Naive B cell (primary cell): ENCODE results near the gene OR2K2. TPM values are rescaled to one million over a fixed set of nuclear protein-coding genes. Genes with fewer than 3 reads are reported as not detected.
"Not testable (repeated sequence)": the region's sequence is repeated elsewhere in the genome, so short reads cannot be mapped to it uniquely, and the experiment has no call there.

Experiments
- ATAC-seq, 2 donors: fragments of 150-1000 bp; cut with Tn5 transposase; 2 replicates each; pipeline ENCODE4 v1.10.0; 2021; ENCODE audit warnings: low read depth in 2 of 2, mild to moderate bottlenecking in 2 of 2, moderate library complexity in 2 of 2
- DNase-seq: peaks from one replicate; pipeline ENCODE4 v3.0.0; 2022
- H3K27ac Mint-ChIP-seq, 6 donors: one replicate each; pipeline ENCODE4 v1.8.0; 2020 to 2022; ENCODE audit warnings: mild to moderate bottlenecking in 6 of 6, mixed read lengths in 6 of 6, moderate library complexity in 5 of 6, inconsistent platforms in 2 of 6
- H3K27me3 Mint-ChIP-seq, 3 donors: one replicate each; pipeline ENCODE4 v1.8.0; 2021 to 2022; ENCODE audit warnings: mixed read lengths in 3 of 3, mild to moderate bottlenecking in 1 of 3
- H3K36me3 Mint-ChIP-seq, 2 donors: one replicate each; pipeline ENCODE4 v1.8.0; 2020 to 2022; ENCODE audit warnings: mixed read lengths in 2 of 2, inconsistent platforms in 1 of 2, mild to moderate bottlenecking in 1 of 2
- H3K4me1 Mint-ChIP-seq, 3 donors: one replicate each; pipeline ENCODE4 v1.8.0; 2020 to 2022; ENCODE audit warnings: mixed read lengths in 3 of 3, inconsistent platforms in 1 of 3, mild to moderate bottlenecking in 1 of 3, moderate library complexity in 1 of 3
- H3K4me3 Mint-ChIP-seq, 8 donors: one replicate each; pipeline ENCODE4 v1.8.0; 2020 to 2022; ENCODE audit warnings: mild to moderate bottlenecking in 8 of 8, mixed read lengths in 8 of 8, moderate library complexity in 8 of 8, inconsistent platforms in 2 of 8
- H3K9me3 Mint-ChIP-seq, 7 donors: one replicate each; pipeline ENCODE4 v1.8.0; 2020 to 2022; ENCODE audit warnings: mixed read lengths in 7 of 7, mild to moderate bottlenecking in 5 of 7, inconsistent platforms in 2 of 7, moderate library complexity in 1 of 7
- polyA plus RNA-seq, 6 donors: library from polyadenylated mRNA; unstranded; fragments of 300-500 nt; fragmentation: Illumina TruSeq; gene quantifications; one replicate each; pipeline ENCODE4 v1.2.3, GENCODE V29; 2021; ENCODE audit warnings: low read depth in 6 of 6

Gene OR2K2
- not detected for polyA plus RNA-seq

- no peak for DNase-seq
- H3K4me1 Mint-ChIP-seq, result peaks cover 0 to 14% (median 4%) of the 10 kb centered on the region in 3 donors
- H3K9me3 Mint-ChIP-seq, result peaks cover 0 to 3% (median 0%) of the 10 kb centered on the region in 7 donors
- no peak within 1 kb of the TSS for H3K27ac Mint-ChIP-seq
- no peak for ATAC-seq
- H3K27me3 Mint-ChIP-seq, result peaks cover 17 to 18% (median 18%) of the 10 kb centered on the region in 3 donors
- H3K4me3 Mint-ChIP-seq, result no peak within 1 kb of the TSS
- H3K36me3 Mint-ChIP-seq, result peaks cover 0 to 8% of the 10 kb centered on the region in 2 donors
Measured at GRCh38 chr9:111330124-111330523, at the start of gene OR2K2. TSS of gene OR2K2 (minus strand) at chr9:111330224. CDS start at chr9:111328433, 1,791 bp downstream.

- peak overlapping the region in 1 of 6 donors; percentile 0 for H3K27ac Mint-ChIP-seq
- no peak for ATAC-seq
- no peak overlapping the region for H3K4me3 Mint-ChIP-seq
- peaks cover 0 to 2% (median 0%) of the 10 kb centered on the region in 7 donors for H3K9me3 Mint-ChIP-seq
- DNase-seq, result no peak
- H3K27me3 Mint-ChIP-seq, result no peaks in the 10 kb centered on the region
- peaks cover 21 to 27% of the 10 kb centered on the region in 2 donors for H3K36me3 Mint-ChIP-seq
- no peaks in the 10 kb centered on the region for H3K4me1 Mint-ChIP-seq
Measured at GRCh38 chr9:111375817-111376564, 46.0 kb upstream of the OR2K2 start.

GRCh38 chr9:111375062-111375461, 45.0 kb upstream of the OR2K2 start:
- peaks cover 22 to 36% of the 10 kb centered on the region in 2 donors for H3K36me3 Mint-ChIP-seq
- no peaks in the 10 kb centered on the region for H3K4me1 Mint-ChIP-seq
- ATAC-seq (no peak), DNase-seq (no peak)
- peak overlapping the region in 1 of 6 donors; percentile 24 for H3K27ac Mint-ChIP-seq
- no peaks in the 10 kb centered on the region for H3K27me3 Mint-ChIP-seq
- no peak overlapping the region for H3K4me3 Mint-ChIP-seq
- peaks cover 0 to 2% (median 0%) of the 10 kb centered on the region in 7 donors for H3K9me3 Mint-ChIP-seq

GRCh38 chr9:111372297-111372696, 42.3 kb upstream of the OR2K2 start:
- DNase-seq (no peak), ATAC-seq (no peak)
- Mint-ChIP-seq H3K27me3 (no peaks in the 10 kb centered on the region), H3K36me3 (peaks cover 17 to 53% of the 10 kb centered on the region in 2 donors), H3K27ac (no peak overlapping the region), H3K4me3 (no peak overlapping the region), H3K9me3 (no peaks in the 10 kb centered on the region), H3K4me1 (no peaks in the 10 kb centered on the region)

GRCh38 chr9:111366978-111367377, 37.0 kb upstream of the OR2K2 start:
- H3K36me3 Mint-ChIP-seq, result peaks cover 37 to 82% of the 10 kb centered on the region in 2 donors
- no peaks in the 10 kb centered on the region for H3K9me3 Mint-ChIP-seq
- H3K4me3 Mint-ChIP-seq, result no peak overlapping the region
- no peak for DNase-seq
- H3K27ac Mint-ChIP-seq, result no peak overlapping the region
- no peak for ATAC-seq
- H3K4me1 Mint-ChIP-seq, result no peaks in the 10 kb centered on the region
- H3K27me3 Mint-ChIP-seq, result no peaks in the 10 kb centered on the region

GRCh38 chr9:111362526-111362925, 32.5 kb upstream of the OR2K2 start:
- DNase-seq, result no peak
- no peak for ATAC-seq
- Mint-ChIP-seq H3K4me3 (no peak overlapping the region), H3K36me3 (peaks cover 21 to 50% of the 10 kb centered on the region in 2 donors), H3K27ac (peak overlapping the region in 1 of 6 donors; percentile 97), H3K27me3 (no peaks in the 10 kb centered on the region), H3K4me1 (no peaks in the 10 kb centered on the region), H3K9me3 (no peaks in the 10 kb centered on the region)

- DNase-seq, result no peak
- Mint-ChIP-seq H3K4me3 (no peak overlapping the region), H3K36me3 (peaks cover 21 to 35% of the 10 kb centered on the region in 2 donors), H3K4me1 (no peaks in the 10 kb centered on the region), H3K27me3 (no peaks in the 10 kb centered on the region), H3K27ac (no peak overlapping the region), H3K9me3 (peaks cover 0 to under 1% (median 0%) of the 10 kb centered on the region in 7 donors)
- no peak for ATAC-seq
Measured at GRCh38 chr9:111360881-111361280, 30.9 kb upstream of the OR2K2 start.

GRCh38 chr9:111356481-111357244, 26.6 kb upstream of the OR2K2 start:
- no peaks in the 10 kb centered on the region for H3K4me1 Mint-ChIP-seq
- peak overlapping the region in 1 of 6 donors; percentile 32 for H3K27ac Mint-ChIP-seq
- no peak for DNase-seq
- H3K27me3 Mint-ChIP-seq, result no peaks in the 10 kb centered on the region
- ATAC-seq, result no peak
- H3K9me3 Mint-ChIP-seq, result peaks cover 0 to 9% (median 2%) of the 10 kb centered on the region in 7 donors
- H3K36me3 Mint-ChIP-seq, result peaks cover 0 to 4% of the 10 kb centered on the region in 2 donors
- no peak overlapping the region for H3K4me3 Mint-ChIP-seq

- H3K27ac Mint-ChIP-seq, result peak overlapping the region in 1 of 6 donors; percentile 1
- H3K36me3 Mint-ChIP-seq, result no peaks in the 10 kb centered on the region
- peaks cover 0 to 13% (median 2%) of the 10 kb centered on the region in 7 donors for H3K9me3 Mint-ChIP-seq
- no peak for DNase-seq
- ATAC-seq, result no peak
- H3K4me1 Mint-ChIP-seq, result no peaks in the 10 kb centered on the region
- peaks cover 0 to 9% (median 0%) of the 10 kb centered on the region in 3 donors for H3K27me3 Mint-ChIP-seq
- H3K4me3 Mint-ChIP-seq, result no peak overlapping the region
Measured at GRCh38 chr9:111352545-111352944, 22.5 kb upstream of the OR2K2 start.

GRCh38 chr9:111350556-111350955, 20.5 kb upstream of the OR2K2 start:
- no peak for DNase-seq
- ATAC-seq, result no peak
- Mint-ChIP-seq H3K4me3 (no peak overlapping the region), H3K36me3 (no peaks in the 10 kb centered on the region), H3K27me3 (peaks cover 0 to 12% (median 6%) of the 10 kb centered on the region in 3 donors), H3K27ac (no peak overlapping the region), H3K4me1 (no peaks in the 10 kb centered on the region), H3K9me3 (peaks cover 0 to 17% (median 0%) of the 10 kb centered on the region in 7 donors)

- ATAC-seq (no peak), DNase-seq (no peak)
- H3K4me1 Mint-ChIP-seq, result no peaks in the 10 kb centered on the region
- H3K27ac Mint-ChIP-seq, result no peak overlapping the region
- H3K4me3 Mint-ChIP-seq, result no peak overlapping the region
- peaks cover 0 to 18% (median 0%) of the 10 kb centered on the region in 7 donors for H3K9me3 Mint-ChIP-seq
- no peaks in the 10 kb centered on the region for H3K36me3 Mint-ChIP-seq
- H3K27me3 Mint-ChIP-seq, result peaks cover 0 to 14% (median 8%) of the 10 kb centered on the region in 3 donors
Measured at GRCh38 chr9:111349766-111350165, 19.7 kb upstream of the OR2K2 start.

- no peaks in the 10 kb centered on the region for H3K4me1 Mint-ChIP-seq
- no peak overlapping the region for H3K27ac Mint-ChIP-seq
- H3K4me3 Mint-ChIP-seq, result no peak overlapping the region
- ATAC-seq, result no peak
- no peaks in the 10 kb centered on the region for H3K36me3 Mint-ChIP-seq
- peaks cover 0 to 14% (median 8%) of the 10 kb centered on the region in 3 donors for H3K27me3 Mint-ChIP-seq
- peaks cover 0 to 18% (median 0%) of the 10 kb centered on the region in 7 donors for H3K9me3 Mint-ChIP-seq
- DNase-seq, result no peak
Measured at GRCh38 chr9:111348821-111349271, 18.8 kb upstream of the OR2K2 start.

- H3K36me3 Mint-ChIP-seq, H3K9me3 Mint-ChIP-seq, H3K27ac Mint-ChIP-seq, DNase-seq, ATAC-seq: not testable (repeated sequence)
- Mint-ChIP-seq H3K27me3 (peaks cover 7 to 38% (median 28%) of the 10 kb centered on the region in 3 donors), H3K4me3 (peak overlapping the region in 1 of 8 donors; percentile 4), H3K4me1 (peaks cover 5 to 24% (median 11%) of the 10 kb centered on the region in 3 donors)
Measured at GRCh38 chr9:111334318-111334863, 4.4 kb upstream of the OR2K2 start.
